Measurements from ENCODE around the gene ZDHHC7. TPM values are rescaled to one million over a fixed set of nuclear protein-coding genes. Genes with fewer than 3 reads are reported as not detected.

Gene ZDHHC7
- total RNA-seq, 1 experiment from 2014 or later, result 39.1 TPM

DNA sequence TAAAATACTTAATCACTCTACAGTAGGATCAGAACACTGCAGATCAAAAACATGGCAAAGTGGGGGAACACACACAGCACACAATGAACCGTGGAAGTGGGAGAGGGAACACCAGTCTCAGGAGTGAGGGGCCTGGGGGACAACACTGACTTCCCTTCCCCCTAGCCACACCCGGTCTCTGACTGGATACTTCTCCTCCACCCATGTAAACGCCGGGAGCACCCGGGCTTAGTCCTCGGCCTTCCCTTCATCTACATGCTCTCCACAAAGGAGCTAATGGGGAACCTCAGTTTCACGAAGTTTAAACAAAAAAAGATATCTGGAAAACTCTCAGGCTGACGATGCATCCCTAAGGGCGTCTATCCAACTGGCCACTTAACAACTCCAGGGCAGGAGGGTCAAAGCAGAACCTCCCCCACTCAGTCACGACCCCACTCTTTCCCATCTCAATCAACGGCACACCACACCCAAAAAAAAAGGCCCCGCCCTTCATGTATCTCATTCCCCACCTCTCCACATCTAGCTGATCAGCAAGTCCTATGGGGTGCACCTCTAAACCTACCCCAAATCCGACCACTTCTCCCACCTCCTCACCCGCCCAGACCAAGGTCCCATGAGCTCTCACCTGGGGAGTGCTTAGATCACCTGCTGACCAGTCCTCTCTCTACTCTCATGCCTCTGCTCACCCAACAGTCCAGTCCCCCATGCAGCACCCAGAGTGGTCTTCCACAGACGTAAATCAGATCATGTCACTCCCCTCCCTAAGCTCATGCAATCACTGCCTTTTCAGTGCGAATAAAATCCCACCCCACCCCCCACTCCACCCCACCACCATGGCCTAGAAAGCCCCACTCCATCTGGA lies 7.4 kb downstream of the ZDHHC7 start:
- H3K23me2 ChIP-seq (ENCODE audit: insufficient read length, low read depth, low read length, poor library complexity, severe bottlenecking), result no peaks in the 10 kb centered on the region
- H3K27me3 ChIP-seq (ENCODE audit: insufficient read depth, low read length), result no peaks in the 10 kb centered on the region
- TF ChIP-seq, protein P1, sequence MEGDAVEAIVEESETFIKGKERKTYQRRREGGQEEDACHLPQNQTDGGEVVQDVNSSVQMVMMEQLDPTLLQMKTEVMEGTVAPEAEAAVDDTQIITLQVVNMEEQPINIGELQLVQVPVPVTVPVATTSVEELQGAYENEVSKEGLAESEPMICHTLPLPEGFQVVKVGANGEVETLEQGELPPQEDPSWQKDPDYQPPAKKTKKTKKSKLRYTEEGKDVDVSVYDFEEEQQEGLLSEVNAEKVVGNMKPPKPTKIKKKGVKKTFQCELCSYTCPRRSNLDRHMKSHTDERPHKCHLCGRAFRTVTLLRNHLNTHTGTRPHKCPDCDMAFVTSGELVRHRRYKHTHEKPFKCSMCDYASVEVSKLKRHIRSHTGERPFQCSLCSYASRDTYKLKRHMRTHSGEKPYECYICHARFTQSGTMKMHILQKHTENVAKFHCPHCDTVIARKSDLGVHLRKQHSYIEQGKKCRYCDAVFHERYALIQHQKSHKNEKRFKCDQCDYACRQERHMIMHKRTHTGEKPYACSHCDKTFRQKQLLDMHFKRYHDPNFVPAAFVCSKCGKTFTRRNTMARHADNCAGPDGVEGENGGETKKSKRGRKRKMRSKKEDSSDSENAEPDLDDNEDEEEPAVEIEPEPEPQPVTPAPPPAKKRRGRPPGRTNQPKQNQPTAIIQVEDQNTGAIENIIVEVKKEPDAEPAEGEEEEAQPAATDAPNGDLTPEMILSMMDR (conservative IDR thresholded peaks at IDR 0.05), result no peak
- Mint-ChIP-seq H3K36me3 (ENCODE audit: insufficient read depth in 1 of 3, low read depth in 3 of 3) (peaks cover 10 to 11% (median 11%) of the 10 kb centered on the region in 3 experiments; a peak in 5 of 7 replicates), H3K27ac (peak overlapping the region; percentile 14 to 56 (median 43); a peak in 4 of 7 replicates), H3K27me3 (ENCODE audit: low read depth) (no peaks in the 10 kb centered on the region), H3K4me3 (no peak overlapping the region), H3K9me3 (no peaks in the 10 kb centered on the region), H3K4me1 (peaks cover 33 to 35% of the 10 kb centered on the region in 2 experiments)
- H3T11ph ChIP-seq (ENCODE audit: low read length), result no peak overlapping the region
- no peak overlapping the region for H3K14ac ChIP-seq (ENCODE audit: insufficient read depth, low read length)
- no peak overlapping the region for H2BK20ac ChIP-seq (ENCODE audit: low read depth, low read length, poor library complexity, severe bottlenecking)
- H3K56ac ChIP-seq (ENCODE audit: insufficient read length, low read depth, low read length), result no peak overlapping the region
- no peak overlapping the region for H2BK12ac ChIP-seq (ENCODE audit: insufficient read length, low read depth, low read length)
- no peak overlapping the region for H2BK5ac ChIP-seq (ENCODE audit: insufficient read length, low read length)
- H3K79me1 ChIP-seq (ENCODE audit: insufficient read depth, low read depth, low read length, poor library complexity, severe bottlenecking), result peaks cover 7% of the 10 kb centered on the region
- no peak overlapping the region for H3K18ac ChIP-seq (ENCODE audit: insufficient read length, low read depth, low read length)
- H3K79me2 ChIP-seq (ENCODE audit: insufficient read depth, low read length), result peaks cover 21% of the 10 kb centered on the region; the same call in 1 of the 2 replicates
- no peak overlapping the region for H4K5ac ChIP-seq (ENCODE audit: insufficient read length, low read depth, low read length)
- no peak overlapping the region for H4K91ac ChIP-seq (ENCODE audit: insufficient read length, low read depth, low read length)
- H3K9ac ChIP-seq (ENCODE audit: extremely low read depth, insufficient read length, low read length), result no peak overlapping the region
- H3K27ac ChIP-seq (ENCODE audit: insufficient read length, low read depth, low read length), result no peak overlapping the region
- no peaks in the 10 kb centered on the region for H4K20me1 ChIP-seq (ENCODE audit: control insufficient read depth, insufficient read depth, insufficient read length)
- no peak overlapping the region for H3K4me2 ChIP-seq (ENCODE audit: insufficient read depth, insufficient read length, low read length)
- no peak overlapping the region for H3K23ac ChIP-seq (ENCODE audit: insufficient read length, low read depth, low read length)
- H3K4me1 ChIP-seq (ENCODE audit: insufficient read depth, low read length), result no peaks in the 10 kb centered on the region
- H3K4ac ChIP-seq (ENCODE audit: low read depth, low read length), result no peak overlapping the region
- H2AK5ac ChIP-seq (ENCODE audit: insufficient read length, low read length), result no peak overlapping the region
- H4K8ac ChIP-seq (replicated peaks; ENCODE audit: insufficient read length, low read depth, low read length), result no peak overlapping the region
- no peak overlapping the region for H2BK15ac ChIP-seq (ENCODE audit: low read depth, low read length)
- H2AFZ ChIP-seq (ENCODE audit: low read length), result no peak overlapping the region
- no peaks in the 10 kb centered on the region for H3K9me3 ChIP-seq (ENCODE audit: control insufficient read depth, low read depth, low read length)
- H2BK120ac ChIP-seq (ENCODE audit: low read depth, low read length, poor library complexity, severe bottlenecking), result no peak overlapping the region
- WGBS (ENCODE audit: extremely low coverage, insufficient read length, low lambda C conversion rate), result no CpG with 5 or more reads among the region's 16 CpGs
- no peak for DNase-seq

Data from H9 (cell line).